OCI-LY1 (cell line): Measurements from ENCODE around the gene NOTCH2.

Experiments
- H2AFZ ChIP-seq: fragments of 200-600 bp; sonication (generic), shearing (Covaris generic); 2 replicates; pipeline ENCODE4 v1.6.0; 2014; ENCODE audit warnings: antibody characterized with exemption, mild to moderate bottlenecking, low read length
- H3F3A ChIP-seq: fragments of 200-600 bp; sonication (generic), shearing (Covaris generic); 2 replicates; pipeline ENCODE4 v1.6.0; 2014; ENCODE audit warnings: mild to moderate bottlenecking, antibody characterized with exemption, low read length, moderate library complexity; ENCODE audit not compliant: insufficient read depth
- H3K27ac ChIP-seq: fragments of 200-600 bp; sonication (generic); 2 replicates; pipeline ENCODE4 v1.5.1; 2014; ENCODE audit warnings: low read length, mixed run types, mild to moderate bottlenecking, low read depth; ENCODE audit not compliant: poor library complexity, severe bottlenecking
- H3K27me3 ChIP-seq: fragments of 200-600 bp; sonication (generic); 2 replicates; pipeline ENCODE4 v1.6.0; 2014; ENCODE audit warnings: antibody characterized with exemption, mild to moderate bottlenecking, low read length, moderate library complexity; ENCODE audit not compliant: insufficient read depth
- H3K36me3 ChIP-seq: fragments of 200-600 bp; sonication (generic); 2 replicates; pipeline ENCODE4 v1.6.1; 2014; ENCODE audit warnings: mild to moderate bottlenecking, antibody characterized with exemption, low read length, moderate library complexity, mixed read lengths; ENCODE audit not compliant: insufficient read depth
- H3K4me1 ChIP-seq: fragments of 200-600 bp; sonication (generic); 2 replicates; pipeline ENCODE4 v1.5.1; 2014; ENCODE audit warnings: mild to moderate bottlenecking, low read length, moderate library complexity; ENCODE audit not compliant: insufficient read depth, severe bottlenecking
- H3K4me2 ChIP-seq: fragments of 200-600 bp; sonication (generic), shearing (Covaris generic); 2 replicates; pipeline ENCODE4 v1.6.1; 2014; ENCODE audit warnings: low read length
- H3K4me3 ChIP-seq: fragments of 200-600 bp; sonication (generic); 2 replicates; pipeline ENCODE4 v1.5.1; 2014; ENCODE audit warnings: low read length, low read depth, mild to moderate bottlenecking, mixed read lengths; ENCODE audit not compliant: poor library complexity, severe bottlenecking
- H3K79me2 ChIP-seq: fragments of 200-600 bp; shearing (Covaris generic); 2 replicates; pipeline ENCODE4 v1.6.1; 2016; ENCODE audit warnings: mixed run types, low read length, mixed read lengths; ENCODE audit not compliant: insufficient read depth
- H3K9ac ChIP-seq: fragments of 200-600 bp; sonication (generic), shearing (Covaris generic); 2 replicates; pipeline ENCODE4 v1.6.1; 2014; ENCODE audit warnings: mild to moderate bottlenecking, low read length, mixed read lengths
- H3K9me2 ChIP-seq: fragments of 200-600 bp; sonication (generic), shearing (Covaris generic); 2 replicates; pipeline ENCODE4 v1.6.1; 2014; ENCODE audit warnings: low read depth, mild to moderate bottlenecking, low read length, mixed read lengths
- H3K9me3 ChIP-seq: fragments of 200-600 bp; shearing (Covaris generic); 2 replicates; pipeline ENCODE4 v1.6.1; 2014; ENCODE audit warnings: low read length, mixed read lengths
- H4K20me1 ChIP-seq: fragments of 200-600 bp; sonication (generic), shearing (Covaris generic); 2 replicates; pipeline ENCODE4 v1.6.0; 2016; ENCODE audit warnings: mild to moderate bottlenecking, low read length; ENCODE audit not compliant: insufficient read depth
- EZH2 ChIP-seq: fragments of 200-600 bp; sonication (generic), shearing (Covaris generic); IDR thresholded peaks from 2 replicates; pipeline ENCODE4 v1.8.0; 2017; ENCODE audit warnings: borderline replicate concordance, mixed run types, mild to moderate bottlenecking, antibody characterized with exemption, low read length, moderate library complexity, mixed read lengths
- TF ChIP-seq, protein P1 (sequence below): fragments of 200-600 bp; sonication (generic), shearing (Covaris generic); IDR thresholded peaks from 2 replicates; pipeline ENCODE4 v1.5.1; 2017; ENCODE audit warnings: mild to moderate bottlenecking, antibody characterized with exemption, low read length, moderate library complexity, mixed read lengths

NOTCH2 gene

DNA sequence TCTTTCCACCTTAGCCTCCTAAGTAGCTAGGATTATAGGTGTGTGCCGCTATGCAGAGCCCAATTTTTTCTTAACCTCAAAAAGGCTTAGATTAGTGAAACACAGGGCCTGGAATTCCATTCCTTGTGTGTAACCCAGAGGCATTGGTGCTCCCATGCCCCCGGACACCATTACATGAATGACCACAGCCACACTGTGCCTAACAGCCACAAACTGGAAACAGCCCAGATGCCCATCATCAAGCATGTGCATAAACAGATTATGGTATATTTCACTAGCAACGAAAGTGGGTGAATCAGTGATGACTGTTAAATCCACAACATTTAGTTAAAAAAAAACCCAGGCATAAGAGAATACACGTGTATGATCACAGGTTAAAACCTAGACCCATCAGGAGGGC, 197.6 kb downstream of the NOTCH2 start:
- Histone ChIP-seq H3K4me2 (no peak overlapping the region), H3K79me2 (no peaks in the 10 kb centered on the region), H3K9me3 (no peaks in the 10 kb centered on the region), H3K9me2 (no peaks in the 10 kb centered on the region), H3K27ac (no peak overlapping the region), H3F3A (no peaks in the 10 kb centered on the region), H3K9ac (no peak overlapping the region), H3K36me3 (no peaks in the 10 kb centered on the region), H3K4me1 (no peaks in the 10 kb centered on the region), H2AFZ (no peak overlapping the region), H4K20me1 (no peaks in the 10 kb centered on the region), H3K27me3 (0 out of 2 replicates have a peak, but pooled peaks cover 4% of the 10 kb centered on the region), H3K4me3 (no peak overlapping the region)
- no peak for TF ChIP-seq EZH2
- TF ChIP-seq, protein P1, sequence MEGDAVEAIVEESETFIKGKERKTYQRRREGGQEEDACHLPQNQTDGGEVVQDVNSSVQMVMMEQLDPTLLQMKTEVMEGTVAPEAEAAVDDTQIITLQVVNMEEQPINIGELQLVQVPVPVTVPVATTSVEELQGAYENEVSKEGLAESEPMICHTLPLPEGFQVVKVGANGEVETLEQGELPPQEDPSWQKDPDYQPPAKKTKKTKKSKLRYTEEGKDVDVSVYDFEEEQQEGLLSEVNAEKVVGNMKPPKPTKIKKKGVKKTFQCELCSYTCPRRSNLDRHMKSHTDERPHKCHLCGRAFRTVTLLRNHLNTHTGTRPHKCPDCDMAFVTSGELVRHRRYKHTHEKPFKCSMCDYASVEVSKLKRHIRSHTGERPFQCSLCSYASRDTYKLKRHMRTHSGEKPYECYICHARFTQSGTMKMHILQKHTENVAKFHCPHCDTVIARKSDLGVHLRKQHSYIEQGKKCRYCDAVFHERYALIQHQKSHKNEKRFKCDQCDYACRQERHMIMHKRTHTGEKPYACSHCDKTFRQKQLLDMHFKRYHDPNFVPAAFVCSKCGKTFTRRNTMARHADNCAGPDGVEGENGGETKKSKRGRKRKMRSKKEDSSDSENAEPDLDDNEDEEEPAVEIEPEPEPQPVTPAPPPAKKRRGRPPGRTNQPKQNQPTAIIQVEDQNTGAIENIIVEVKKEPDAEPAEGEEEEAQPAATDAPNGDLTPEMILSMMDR, result no peak

DNA sequence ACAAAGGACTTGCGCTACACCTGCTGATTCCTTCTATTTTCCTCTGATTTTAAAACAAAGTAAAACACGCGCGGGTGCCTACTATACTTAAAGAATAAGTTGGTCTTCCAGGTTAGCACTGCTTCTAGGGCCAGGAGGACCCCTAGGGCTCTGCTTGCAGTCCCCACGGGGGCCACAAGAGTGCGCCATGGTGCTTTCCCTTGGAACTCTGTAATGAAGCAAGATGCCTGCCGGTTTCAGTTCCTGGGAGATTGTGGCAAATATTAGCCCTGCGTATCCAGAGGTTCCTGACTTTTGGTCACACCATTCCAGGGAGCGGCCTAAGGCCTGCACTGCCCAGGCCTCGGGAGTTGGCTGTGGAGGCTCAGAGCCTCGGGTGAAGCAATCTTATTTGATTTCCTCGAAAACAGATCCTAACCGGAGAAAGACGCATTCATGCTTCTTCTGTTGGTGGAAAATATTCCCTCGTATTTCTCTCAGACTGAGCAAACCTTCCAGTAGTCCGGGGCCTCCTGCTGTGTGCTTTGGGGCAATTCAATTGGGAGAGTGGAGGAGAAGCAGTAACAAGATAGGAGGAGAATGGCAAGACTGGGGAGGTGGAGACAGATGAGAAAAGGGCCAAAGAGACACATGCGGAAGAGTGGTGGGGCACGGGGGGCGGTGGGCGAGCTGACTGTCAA, 198.4 kb downstream of the NOTCH2 start:
- Histone ChIP-seq H3K4me2 (no peak overlapping the region), H3K4me1 (no peaks in the 10 kb centered on the region), H2AFZ (no peak overlapping the region), H3K9ac (no peak overlapping the region), H4K20me1 (no peaks in the 10 kb centered on the region), H3K27me3 (0 out of 2 replicates have a peak, but pooled peaks cover 4% of the 10 kb centered on the region), H3K36me3 (no peaks in the 10 kb centered on the region), H3F3A (no peaks in the 10 kb centered on the region), H3K79me2 (no peaks in the 10 kb centered on the region), H3K4me3 (no peak overlapping the region), H3K27ac (no peak overlapping the region), H3K9me3 (no peaks in the 10 kb centered on the region), H3K9me2 (no peaks in the 10 kb centered on the region)
- TF ChIP-seq, protein P1, result peak; percentile 93
- no peak for TF ChIP-seq EZH2

DNA sequence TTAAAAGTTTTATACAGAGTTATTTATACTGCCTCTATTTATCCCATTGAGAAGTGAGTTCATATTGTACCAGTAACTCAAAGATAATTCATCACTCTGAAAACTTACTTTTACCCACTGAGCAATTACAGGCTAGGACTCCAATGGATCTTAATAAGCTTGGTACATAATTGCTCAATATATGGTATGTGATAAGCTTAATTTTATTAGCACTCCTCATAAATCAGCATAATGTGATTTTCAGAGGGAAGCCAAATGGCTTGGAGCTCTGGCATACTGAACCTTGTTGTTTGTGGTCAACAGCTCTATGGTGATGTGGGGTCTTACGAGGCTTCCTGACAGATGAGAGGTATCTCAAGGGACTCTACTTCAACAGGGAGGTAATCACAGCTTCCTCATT, 199.5 kb downstream of the NOTCH2 start:
- Histone ChIP-seq H3K4me1 (no peaks in the 10 kb centered on the region), H3K9ac (no peak overlapping the region), H3K9me3 (no peaks in the 10 kb centered on the region), H4K20me1 (no peaks in the 10 kb centered on the region), H3F3A (no peaks in the 10 kb centered on the region), H3K79me2 (no peaks in the 10 kb centered on the region), H3K4me3 (no peak overlapping the region), H3K9me2 (no peaks in the 10 kb centered on the region), H3K27ac (no peak overlapping the region), H3K36me3 (no peaks in the 10 kb centered on the region), H3K4me2 (no peak overlapping the region), H2AFZ (no peak overlapping the region), H3K27me3 (0 out of 2 replicates have a peak, but pooled peaks cover 4% of the 10 kb centered on the region)
- TF ChIP-seq, protein P1, result no peak
- no peak for TF ChIP-seq EZH2
